ENCODE data around the gene NCOA3. TPM values are rescaled to one million over a fixed set of nuclear protein-coding genes. Genes with fewer than 3 reads are reported as not detected.

The NCOA3 gene
- total and polyA plus RNA-seq, 2 donors (not counting 1 experiment from before 2014, with no cell fraction given) = 22.3 to 23.1 TPM

GRCh38 chr20:47597090-47597489 lies 95.4 kb downstream of the NCOA3 start:
- Histone ChIP-seq H3K9me3 (ENCODE audit: control insufficient read depth, insufficient read depth, low read depth, low read length) (no peaks in the 10 kb centered on the region), H4K20me1 (ENCODE audit: control insufficient read depth, extremely low read depth, insufficient read depth, low read length) (no peaks in the 10 kb centered on the region), H3K27ac (ENCODE audit: insufficient read depth, low read length) (no peak overlapping the region), H3K4me1 (ENCODE audit: control insufficient read depth, extremely low read depth, insufficient read depth, low read length) (no peaks in the 10 kb centered on the region), H3K79me2 (ENCODE audit: control insufficient read depth, insufficient read depth, low read length) (no peaks in the 10 kb centered on the region), H3K27me3 (ENCODE audit: control insufficient read depth, insufficient read depth, low read length) (no peaks in the 10 kb centered on the region), H2AFZ (ENCODE audit: low read length) (no peak overlapping the region), H3K9ac (ENCODE audit: insufficient read depth, low read length) (no peak overlapping the region), H3K4me3 (replicated peaks in 1 of 4; ENCODE audit: control extremely low read depth in 1 of 4, insufficient read depth in 1 of 4, low read depth in 3 of 4, low read length in 4 of 4) (no peak overlapping the region), H3K36me3 (ENCODE audit: control insufficient read depth, insufficient read depth, low read length) (no peaks in the 10 kb centered on the region), H3K4me2 (ENCODE audit: extremely low read depth, insufficient read depth, low read length) (no peak overlapping the region)
- no peak for DNase-seq (ENCODE audit: low read depth in 2 of 2)
- TF ChIP-seq CTCF (conservative IDR thresholded peaks at IDR 0.05 in 1 of 2, IDR thresholded peaks at IDR 0.05 in 1 of 2; ENCODE audit: low read depth in 1 of 2, low read length in 2 of 2) (no peak), EZH2 (IDR thresholded peaks at IDR 0.05; ENCODE audit: low read length, missing control alignments) (no peak)

- no peak overlapping the region for H3K27ac ChIP-seq (ENCODE audit: insufficient read depth, low read length)
- no peaks in the 10 kb centered on the region for H3K9me3 ChIP-seq (ENCODE audit: control insufficient read depth, insufficient read depth, low read depth, low read length)
- no peaks in the 10 kb centered on the region for H4K20me1 ChIP-seq (ENCODE audit: control insufficient read depth, extremely low read depth, insufficient read depth, low read length)
- no peak overlapping the region for H3K4me3 ChIP-seq (replicated peaks in 1 of 4; ENCODE audit: control extremely low read depth in 1 of 4, insufficient read depth in 1 of 4, low read depth in 3 of 4, low read length in 4 of 4)
- no peaks in the 10 kb centered on the region for H3K4me1 ChIP-seq (ENCODE audit: control insufficient read depth, extremely low read depth, insufficient read depth, low read length)
- TF ChIP-seq CTCF (conservative IDR thresholded peaks at IDR 0.05 in 1 of 2, IDR thresholded peaks at IDR 0.05 in 1 of 2; ENCODE audit: low read depth in 1 of 2, low read length in 2 of 2) = no peak
- no peak for TF ChIP-seq EZH2 (IDR thresholded peaks at IDR 0.05; ENCODE audit: low read length, missing control alignments)
- no peak overlapping the region for H3K4me2 ChIP-seq (ENCODE audit: extremely low read depth, insufficient read depth, low read length)
- DNase-seq (ENCODE audit: low read depth in 2 of 2) = no peak
- H3K79me2 ChIP-seq (ENCODE audit: control insufficient read depth, insufficient read depth, low read length) = peaks cover 3% of the 10 kb centered on the region
- H2AFZ ChIP-seq (ENCODE audit: low read length) = no peak overlapping the region
- no peak overlapping the region for H3K9ac ChIP-seq (ENCODE audit: insufficient read depth, low read length)
- H3K36me3 ChIP-seq (ENCODE audit: control insufficient read depth, insufficient read depth, low read length) = no peaks in the 10 kb centered on the region
- H3K27me3 ChIP-seq (ENCODE audit: control insufficient read depth, insufficient read depth, low read length) = no peaks in the 10 kb centered on the region
Measured at GRCh38 chr20:47598911-47599744, 97.4 kb downstream of the NCOA3 start.

- Histone ChIP-seq H4K20me1 (ENCODE audit: control insufficient read depth, extremely low read depth, insufficient read depth, low read length) (no peaks in the 10 kb centered on the region), H3K4me3 (replicated peaks in 1 of 4; ENCODE audit: control extremely low read depth in 1 of 4, insufficient read depth in 1 of 4, low read depth in 3 of 4, low read length in 4 of 4) (no peak overlapping the region), H3K27ac (ENCODE audit: insufficient read depth, low read length) (no peak overlapping the region), H3K4me2 (ENCODE audit: extremely low read depth, insufficient read depth, low read length) (no peak overlapping the region), H3K4me1 (ENCODE audit: control insufficient read depth, extremely low read depth, insufficient read depth, low read length) (no peaks in the 10 kb centered on the region), H3K27me3 (ENCODE audit: control insufficient read depth, insufficient read depth, low read length) (no peaks in the 10 kb centered on the region), H3K9me3 (ENCODE audit: control insufficient read depth, insufficient read depth, low read depth, low read length) (no peaks in the 10 kb centered on the region), H3K79me2 (ENCODE audit: control insufficient read depth, insufficient read depth, low read length) (peaks cover 3% of the 10 kb centered on the region), H3K9ac (ENCODE audit: insufficient read depth, low read length) (no peak overlapping the region), H2AFZ (ENCODE audit: low read length) (no peak overlapping the region), H3K36me3 (ENCODE audit: control insufficient read depth, insufficient read depth, low read length) (no peaks in the 10 kb centered on the region)
- no peak for TF ChIP-seq EZH2 (IDR thresholded peaks at IDR 0.05; ENCODE audit: low read length, missing control alignments)
- no peak for TF ChIP-seq CTCF (conservative IDR thresholded peaks at IDR 0.05 in 1 of 2, IDR thresholded peaks at IDR 0.05 in 1 of 2; ENCODE audit: low read depth in 1 of 2, low read length in 2 of 2)
- DNase-seq (ENCODE audit: low read depth in 2 of 2) = no peak
Measured at GRCh38 chr20:47600967-47601547, 99.4 kb downstream of the NCOA3 start.
